Tibial nerve (tissue), 4 donors: ENCODE data around the gene SUB1. TPM values are rescaled to one million over a fixed set of nuclear protein-coding genes. Genes with fewer than 3 reads are reported as not detected.

Experiments used
- DNase-seq, 2 donors: peaks; one replicate each; pipeline ENCODE4 v3.0.0-alpha.2; 2019; ENCODE audit warnings: low spot score in 2 of 2
- H3K27ac ChIP-seq, 4 donors: fragments of 200-600 bp; sonication (generic) in 3 of 4; one replicate each; pipeline ENCODE4 v1.5.1; 2017 to 2019; ENCODE audit warnings: mild to moderate bottlenecking in 1 of 4
- H3K27me3 ChIP-seq, 2 donors: fragments of 200-600 bp; sonication (generic) in 1 of 2; one replicate each; pipeline versions ENCODE4 v1.5.1 to v1.6.0; 2017 to 2019
- H3K36me3 ChIP-seq, 3 donors: fragments of 200-600 bp; sonication (generic); one replicate each; pipeline ENCODE4 v1.5.1; 2018 to 2019
- H3K4me1 ChIP-seq, 4 donors: fragments of 200-600 bp; sonication (generic) in 3 of 4; one replicate each; pipeline ENCODE4 v1.5.1; 2017 to 2019
- H3K4me3 ChIP-seq, 4 donors: fragments of 200-600 bp; sonication (generic) in 3 of 4; one replicate each; pipeline ENCODE4 v1.5.1; 2017 to 2019; ENCODE audit warnings: mild to moderate bottlenecking in 1 of 4, moderate library complexity in 1 of 4
- H3K9me3 ChIP-seq, 4 donors: fragments of 200-600 bp; sonication (generic) in 3 of 4; one replicate each; pipeline ENCODE4 v1.5.1; 2017 to 2019
- EP300 ChIP-seq, 2 donors: sonication (generic); formaldehyde crosslinking; IDR thresholded peaks; one replicate each; pipeline ENCODE4 v1.6.1; 2017; ENCODE audit warnings: antibody characterized with exemption in 2 of 2, mild to moderate bottlenecking in 1 of 2
- POLR2A ChIP-seq, 2 donors: fragments of 450-650 bp; IDR thresholded peaks; one replicate each; pipeline ENCODE4 v1.6.1; 2017; ENCODE audit warnings: antibody characterized with exemption in 2 of 2, mild to moderate bottlenecking in 2 of 2, moderate library complexity in 2 of 2
- WGBS, 2 donors: methylation state at CpG; one replicate each; pipeline ENCODE4 v1.1.5; 2018; 5-methylcytosine and 5-hydroxymethylcytosine counted together
- total RNA-seq, 4 donors: library from RNA; depleted of rRNA; stranded (reverse); fragments of >200 nt; gene quantifications; one replicate each; pipeline ENCODE4 v1.1.0, GENCODE V29; 2016
- TF ChIP-seq, protein P1 (sequence below), 5 experiments: fragments of 200-600 bp in 3 of 5; fragments of 450-650 bp in 2 of 5; sonication (generic) in 3 of 5; IDR thresholded peaks; one replicate each; pipeline ENCODE4 v1.5.1; 2016 to 2019; ENCODE audit warnings: antibody characterized with exemption in 5 of 5, mild to moderate bottlenecking in 3 of 5, moderate library complexity in 2 of 5

The SUB1 gene
- total RNA-seq, 4 donors from 2014 or later = 78.0 to 110 (median 88.6) TPM

- no peaks in the 10 kb centered on the region for H3K9me3 ChIP-seq
- DNase-seq = no peak
- H3K4me3 ChIP-seq = no peak overlapping the region
- H3K36me3 ChIP-seq = no peaks in the 10 kb centered on the region
- TF ChIP-seq POLR2A (IDR thresholded peaks at IDR 0.05) (no peak), EP300 (IDR thresholded peaks at IDR 0.05) (no peak)
- TF ChIP-seq, protein P1, sequence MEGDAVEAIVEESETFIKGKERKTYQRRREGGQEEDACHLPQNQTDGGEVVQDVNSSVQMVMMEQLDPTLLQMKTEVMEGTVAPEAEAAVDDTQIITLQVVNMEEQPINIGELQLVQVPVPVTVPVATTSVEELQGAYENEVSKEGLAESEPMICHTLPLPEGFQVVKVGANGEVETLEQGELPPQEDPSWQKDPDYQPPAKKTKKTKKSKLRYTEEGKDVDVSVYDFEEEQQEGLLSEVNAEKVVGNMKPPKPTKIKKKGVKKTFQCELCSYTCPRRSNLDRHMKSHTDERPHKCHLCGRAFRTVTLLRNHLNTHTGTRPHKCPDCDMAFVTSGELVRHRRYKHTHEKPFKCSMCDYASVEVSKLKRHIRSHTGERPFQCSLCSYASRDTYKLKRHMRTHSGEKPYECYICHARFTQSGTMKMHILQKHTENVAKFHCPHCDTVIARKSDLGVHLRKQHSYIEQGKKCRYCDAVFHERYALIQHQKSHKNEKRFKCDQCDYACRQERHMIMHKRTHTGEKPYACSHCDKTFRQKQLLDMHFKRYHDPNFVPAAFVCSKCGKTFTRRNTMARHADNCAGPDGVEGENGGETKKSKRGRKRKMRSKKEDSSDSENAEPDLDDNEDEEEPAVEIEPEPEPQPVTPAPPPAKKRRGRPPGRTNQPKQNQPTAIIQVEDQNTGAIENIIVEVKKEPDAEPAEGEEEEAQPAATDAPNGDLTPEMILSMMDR (IDR thresholded peaks at IDR 0.05) = no peak
- no peaks in the 10 kb centered on the region for H3K4me1 ChIP-seq
- no peak overlapping the region for H3K27ac ChIP-seq
- 93 to 96% methylated on average over 3 of the region's 3 CpGs for WGBS, 2 donors
- no peaks in the 10 kb centered on the region for H3K27me3 ChIP-seq
Observed at GRCh38 chr5:32578764-32579163, 6.6 kb upstream of the SUB1 start.

DNA sequence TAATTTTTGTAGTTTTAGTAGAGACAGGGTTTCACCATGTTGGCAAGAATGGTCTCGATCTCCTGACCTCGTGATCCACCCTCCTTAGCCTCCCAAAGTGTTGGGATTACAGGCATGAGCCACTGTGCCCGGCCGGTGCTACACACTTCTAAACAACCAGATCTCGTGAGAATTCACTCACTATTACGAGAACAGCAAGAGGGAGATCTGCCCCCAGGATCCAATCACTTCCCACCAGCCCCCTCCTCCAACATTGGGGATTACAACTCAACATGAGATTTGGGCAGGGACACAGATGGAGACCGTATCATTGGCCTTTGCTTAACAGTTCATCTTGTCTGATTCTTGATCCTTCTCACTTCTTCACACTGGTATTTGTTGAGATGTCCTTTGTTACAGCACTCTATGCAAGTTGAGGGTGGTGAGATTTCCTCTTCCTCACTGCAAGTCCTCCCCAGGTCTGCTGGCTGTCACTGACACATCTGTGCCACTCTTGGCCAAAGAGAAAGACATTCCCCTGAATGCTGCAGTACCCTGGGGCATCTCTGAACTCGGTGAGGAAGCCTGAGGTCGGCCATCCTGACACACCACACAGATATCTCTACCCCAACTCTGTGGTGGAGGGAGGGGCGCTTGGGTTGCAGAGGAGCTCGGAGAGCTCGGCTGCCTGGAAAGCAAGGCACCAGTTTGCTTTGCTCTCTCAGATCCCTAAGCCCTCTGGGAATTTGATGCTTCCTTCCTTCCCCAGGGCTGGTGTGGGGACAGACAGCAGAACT is 4.2 kb upstream of the SUB1 start:
- Histone ChIP-seq H3K4me1 (no peaks in the 10 kb centered on the region), H3K4me3 (no peak overlapping the region), H3K9me3 (peaks cover 0 to 10% (median 0%) of the 10 kb centered on the region in 4 donors), H3K27ac (no peak overlapping the region), H3K27me3 (no peaks in the 10 kb centered on the region), H3K36me3 (no peaks in the 10 kb centered on the region)
- DNase-seq = no peak
- 71 to 77% methylated on average over 12 of the region's 12 CpGs for WGBS, 2 donors
- no peak for TF ChIP-seq EP300 (IDR thresholded peaks at IDR 0.05)
- TF ChIP-seq, protein P1 (IDR thresholded peaks at IDR 0.05) = no peak
- no peak for TF ChIP-seq POLR2A (IDR thresholded peaks at IDR 0.05)

GRCh38 chr5:32583582-32584232 is 1.6 kb upstream of the SUB1 start:
- Histone ChIP-seq H3K27me3 (no peaks in the 10 kb centered on the region), H3K4me3 (no peak overlapping the region), H3K27ac (no peak overlapping the region), H3K36me3 (peaks cover 0 to 4% (median 0%) of the 10 kb centered on the region in 3 donors), H3K9me3 (peaks cover 0 to 10% (median 0%) of the 10 kb centered on the region in 4 donors), H3K4me1 (peaks cover 0 to 25% (median 11%) of the 10 kb centered on the region in 4 donors)
- no peak for DNase-seq
- TF ChIP-seq EP300 (IDR thresholded peaks at IDR 0.05) = no peak
- TF ChIP-seq, protein P1 (IDR thresholded peaks at IDR 0.05) = no peak
- no peak for TF ChIP-seq POLR2A (IDR thresholded peaks at IDR 0.05)
- WGBS, 2 donors = 88 to 91% methylated on average over 16 of the region's 16 CpGs

GRCh38 chr5:32584646-32585045 is 711 bp upstream of the SUB1 start:
- Histone ChIP-seq H3K4me3 (no peak overlapping the region), H3K4me1 (peaks cover 0 to 31% (median 11%) of the 10 kb centered on the region in 4 donors), H3K36me3 (peaks cover 0 to 10% (median 0%) of the 10 kb centered on the region in 3 donors), H3K9me3 (peaks cover 0 to 10% (median 0%) of the 10 kb centered on the region in 4 donors), H3K27ac (peak overlapping the region in 1 of 4 donors; percentile 99), H3K27me3 (no peaks in the 10 kb centered on the region)
- no peak for DNase-seq
- TF ChIP-seq POLR2A (IDR thresholded peaks at IDR 0.05) (no peak), EP300 (IDR thresholded peaks at IDR 0.05) (no peak)
- TF ChIP-seq, protein P1 (IDR thresholded peaks at IDR 0.05) = no peak
- 82 to 83% methylated on average over 6 of the region's 6 CpGs for WGBS, 2 donors

DNA sequence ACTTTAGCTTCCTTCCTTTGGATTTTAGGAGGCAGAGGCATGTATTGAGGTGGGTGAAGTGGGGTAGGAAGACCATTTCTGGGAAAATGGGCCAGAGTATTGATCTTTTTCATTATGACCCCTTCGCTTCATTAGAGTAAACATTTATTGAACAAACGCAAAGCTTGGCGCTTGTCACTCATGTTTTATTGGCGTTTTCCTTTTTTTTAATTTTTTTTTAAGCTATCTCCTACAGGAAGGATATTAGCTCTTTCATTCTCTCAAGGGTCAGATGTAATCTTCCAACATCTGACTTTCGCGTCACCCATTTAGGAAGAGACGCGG is 273 bp upstream of the SUB1 start:
- TF ChIP-seq, protein P1 (IDR thresholded peaks at IDR 0.05) = no peak
- TF ChIP-seq EP300 (IDR thresholded peaks at IDR 0.05) = no peak
- TF ChIP-seq POLR2A (IDR thresholded peaks at IDR 0.05) = no peak
- H3K27me3 ChIP-seq = no peaks in the 10 kb centered on the region
- H3K4me3 ChIP-seq = peak overlapping the region in 3 of 4 donors; percentile 81 to 99 (median 93)
- DNase-seq = no peak
- H3K36me3 ChIP-seq = peaks cover 0 to 10% (median 0%) of the 10 kb centered on the region in 3 donors
- peak overlapping the region; percentile 95 to 99 (median 99) for H3K27ac ChIP-seq
- 32 to 34% methylated on average over 8 of the region's 8 CpGs for WGBS, 2 donors
- peaks cover 0 to 10% (median 0%) of the 10 kb centered on the region in 4 donors for H3K9me3 ChIP-seq
- peaks cover 0 to 33% (median 11%) of the 10 kb centered on the region in 4 donors for H3K4me1 ChIP-seq
